SK-N-SH treated with all-trans-retinoic acid at 6 μM for 48 hours (cell line): ENCODE measurements around the gene METTL26.

Experiments used
- ATAC-seq: fragments of 200-7000 bp; cut with Tn5 transposase; 3 replicates; pipeline ENCODE4 v1.9.1; 2020; ENCODE audit warnings: mild to moderate bottlenecking, moderate library complexity
- ARNTL ChIP-seq: fragments of 450-650 bp; formaldehyde crosslinking; IDR thresholded peaks from 2 replicates; pipeline ENCODE4 v1.5.0; 2020; ENCODE audit warnings: low read depth, mild to moderate bottlenecking, moderate library complexity, borderline replicate concordance
- BACH2 ChIP-seq: fragments of 250-450 bp; sonication (Bioruptor Pico); IDR thresholded peaks from 2 replicates; pipeline ENCODE4 v1.9.0; 2021; ENCODE audit warnings: mild to moderate bottlenecking, borderline replicate concordance
- CSDC2 ChIP-seq: fragments of 250-450 bp; sonication (Bioruptor Pico); IDR thresholded peaks from 2 replicates; pipeline ENCODE4 v1.5.0; 2020; ENCODE audit warnings: mild to moderate bottlenecking, moderate library complexity
- CSRNP3 ChIP-seq: fragments of 250-450 bp; sonication (Bioruptor Pico); IDR thresholded peaks from 2 replicates; pipeline ENCODE4 v1.5.1; 2021; ENCODE audit warnings: mild to moderate bottlenecking, moderate library complexity
- ESRRG ChIP-seq: fragments of 250-450 bp; sonication (Bioruptor Pico); IDR thresholded peaks from 2 replicates; pipeline ENCODE4 v1.6.1; 2021; ENCODE audit warnings: mild to moderate bottlenecking
- GLIS3 ChIP-seq: fragments of 250-450 bp; sonication (Bioruptor Pico); IDR thresholded peaks from 2 replicates; pipeline ENCODE4 v1.5.0; 2020; ENCODE audit warnings: mild to moderate bottlenecking, moderate library complexity
- ISL1 ChIP-seq: fragments of 250-450 bp; sonication (Bioruptor Pico); IDR thresholded peaks from 2 replicates; pipeline ENCODE4 v2.1.2; 2022; ENCODE audit warnings: mild to moderate bottlenecking, moderate library complexity
- OSR1 ChIP-seq: fragments of 250-450 bp; sonication (Bioruptor Pico); IDR thresholded peaks from 2 replicates; pipeline ENCODE4 v1.8.0; 2022; ENCODE audit warnings: moderate library complexity, mild to moderate bottlenecking, inconsistent platforms
- PATZ1 ChIP-seq: fragments of 250-450 bp; sonication (Bioruptor Pico); IDR thresholded peaks from 2 replicates; pipeline ENCODE4 v1.8.0; 2020; ENCODE audit warnings: mild to moderate bottlenecking, moderate library complexity, borderline replicate concordance
- PPARA ChIP-seq: fragments of 250-450 bp; sonication (Bioruptor Pico); IDR thresholded peaks from 2 replicates; pipeline ENCODE4 v1.5.0; 2020; ENCODE audit warnings: mild to moderate bottlenecking, borderline replicate concordance
- SNAI2 ChIP-seq: fragments of 250-450 bp; sonication (Bioruptor Pico); IDR thresholded peaks from 2 replicates; pipeline ENCODE4 v1.5.0; 2020; ENCODE audit warnings: mild to moderate bottlenecking, moderate library complexity
- TCF4 ChIP-seq: fragments of 250-450 bp; sonication (Bioruptor Pico); IDR thresholded peaks from 2 replicates; pipeline ENCODE4 v1.8.0; 2021; ENCODE audit warnings: mild to moderate bottlenecking, moderate library complexity, borderline replicate concordance
- TOX ChIP-seq: fragments of 250-450 bp; sonication (Bioruptor Pico); IDR thresholded peaks from 2 replicates; pipeline ENCODE4 v1.8.0; 2021; ENCODE audit warnings: mild to moderate bottlenecking, moderate library complexity, borderline replicate concordance
- TSHZ2 ChIP-seq: fragments of 250-450 bp; sonication (Bioruptor Pico); IDR thresholded peaks from 2 replicates; pipeline ENCODE4 v1.5.0; 2020; ENCODE audit warnings: mild to moderate bottlenecking, moderate library complexity
- ZFP3 ChIP-seq: fragments of 250-450 bp; sonication (Bioruptor Pico); IDR thresholded peaks from 2 replicates; pipeline ENCODE4 v1.5.0; 2020; ENCODE audit warnings: mild to moderate bottlenecking, moderate library complexity
- ZFP30 ChIP-seq: fragments of 450-650 bp; formaldehyde crosslinking; IDR thresholded peaks from 2 replicates; pipeline ENCODE4 v1.5.0; 2022; ENCODE audit warnings: mild to moderate bottlenecking, moderate library complexity
- ZNF565 ChIP-seq: fragments of 450-650 bp; formaldehyde crosslinking; conservative IDR thresholded peaks from 2 replicates; pipeline ENCODE4 v1.5.0; 2020; ENCODE audit warnings: low read depth, mild to moderate bottlenecking, moderate library complexity
- TF ChIP-seq, protein P1 (sequence below): fragments of 250-450 bp; sonication (Bioruptor Pico); IDR thresholded peaks from 2 replicates; pipeline ENCODE4 v1.8.0; 2021; ENCODE audit warnings: low read depth, mild to moderate bottlenecking, moderate library complexity, borderline replicate concordance
- TF ChIP-seq, protein P2 (sequence below): fragments of 250-450 bp; sonication (Bioruptor Pico); IDR thresholded peaks from 2 replicates; pipeline ENCODE4 v1.5.1; 2020; ENCODE audit warnings: low read depth, mild to moderate bottlenecking, moderate library complexity

The METTL26 gene

GRCh38 chr16:649631-650030, 13.5 kb upstream of the METTL26 start (continued):
- TF ChIP-seq, protein P1, sequence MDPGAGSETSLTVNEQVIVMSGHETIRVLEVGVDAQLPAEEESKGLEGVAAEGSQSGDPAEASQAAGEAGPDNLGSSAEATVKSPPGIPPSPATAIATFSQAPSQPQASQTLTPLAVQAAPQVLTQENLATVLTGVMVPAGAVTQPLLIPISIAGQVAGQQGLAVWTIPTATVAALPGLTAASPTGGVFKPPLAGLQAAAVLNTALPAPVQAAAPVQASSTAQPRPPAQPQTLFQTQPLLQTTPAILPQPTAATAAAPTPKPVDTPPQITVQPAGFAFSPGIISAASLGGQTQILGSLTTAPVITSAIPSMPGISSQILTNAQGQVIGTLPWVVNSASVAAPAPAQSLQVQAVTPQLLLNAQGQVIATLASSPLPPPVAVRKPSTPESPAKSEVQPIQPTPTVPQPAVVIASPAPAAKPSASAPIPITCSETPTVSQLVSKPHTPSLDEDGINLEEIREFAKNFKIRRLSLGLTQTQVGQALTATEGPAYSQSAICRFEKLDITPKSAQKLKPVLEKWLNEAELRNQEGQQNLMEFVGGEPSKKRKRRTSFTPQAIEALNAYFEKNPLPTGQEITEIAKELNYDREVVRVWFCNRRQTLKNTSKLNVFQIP = no peak
- TF ChIP-seq, protein P2, sequence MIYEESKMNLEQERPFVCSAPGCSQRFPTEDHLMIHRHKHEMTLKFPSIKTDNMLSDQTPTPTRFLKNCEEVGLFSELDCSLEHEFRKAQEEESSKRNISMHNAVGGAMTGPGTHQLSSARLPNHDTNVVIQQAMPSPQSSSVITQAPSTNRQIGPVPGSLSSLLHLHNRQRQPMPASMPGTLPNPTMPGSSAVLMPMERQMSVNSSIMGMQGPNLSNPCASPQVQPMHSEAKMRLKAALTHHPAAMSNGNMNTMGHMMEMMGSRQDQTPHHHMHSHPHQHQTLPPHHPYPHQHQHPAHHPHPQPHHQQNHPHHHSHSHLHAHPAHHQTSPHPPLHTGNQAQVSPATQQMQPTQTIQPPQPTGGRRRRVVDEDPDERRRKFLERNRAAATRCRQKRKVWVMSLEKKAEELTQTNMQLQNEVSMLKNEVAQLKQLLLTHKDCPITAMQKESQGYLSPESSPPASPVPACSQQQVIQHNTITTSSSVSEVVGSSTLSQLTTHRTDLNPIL (CRISPR knock-in tag) = no peak
- TF ChIP-seq CSDC2 (CRISPR knock-in tag) (no peak), ESRRG (CRISPR knock-in tag) (no peak), ISL1 (CRISPR knock-in tag) (no peak), ZNF565 (CRISPR knock-in tag) (no peak), CSRNP3 (CRISPR knock-in tag) (no peak), TOX (no peak), BACH2 (CRISPR knock-in tag) (no peak)

- no peak for TF ChIP-seq ISL1 (CRISPR knock-in tag)
- TF ChIP-seq TOX = no peak
- TF ChIP-seq, protein P1 = no peak
- no peak for TF ChIP-seq ARNTL (CRISPR knock-in tag)
- 0 out of 2 replicates have a peak, but pooled peaks have one; percentile 61 for TF ChIP-seq ZFP3 (CRISPR knock-in tag)
- TF ChIP-seq TSHZ2 = no peak
- TF ChIP-seq SNAI2 = 0 out of 2 replicates have a peak, but pooled peaks have one; percentile 43
- TF ChIP-seq CSDC2 (CRISPR knock-in tag) = peak; percentile 74; the same call in 1 of the 2 replicates
- TF ChIP-seq OSR1 (CRISPR knock-in tag) = no peak
- no peak for TF ChIP-seq ZFP30 (CRISPR knock-in tag)
- peak; percentile 6; the same call in 1 of the 2 replicates for TF ChIP-seq GLIS3 (CRISPR knock-in tag)
- ATAC-seq = peak; percentile 88
Observed at GRCh38 chr16:648781-649589, 12.9 kb upstream of the METTL26 start, which contains the start of gene WDR90. TSS of gene WDR90 (plus strand) at chr16:649365. CDS start at chr16:649417, 52 bp downstream.

DNA sequence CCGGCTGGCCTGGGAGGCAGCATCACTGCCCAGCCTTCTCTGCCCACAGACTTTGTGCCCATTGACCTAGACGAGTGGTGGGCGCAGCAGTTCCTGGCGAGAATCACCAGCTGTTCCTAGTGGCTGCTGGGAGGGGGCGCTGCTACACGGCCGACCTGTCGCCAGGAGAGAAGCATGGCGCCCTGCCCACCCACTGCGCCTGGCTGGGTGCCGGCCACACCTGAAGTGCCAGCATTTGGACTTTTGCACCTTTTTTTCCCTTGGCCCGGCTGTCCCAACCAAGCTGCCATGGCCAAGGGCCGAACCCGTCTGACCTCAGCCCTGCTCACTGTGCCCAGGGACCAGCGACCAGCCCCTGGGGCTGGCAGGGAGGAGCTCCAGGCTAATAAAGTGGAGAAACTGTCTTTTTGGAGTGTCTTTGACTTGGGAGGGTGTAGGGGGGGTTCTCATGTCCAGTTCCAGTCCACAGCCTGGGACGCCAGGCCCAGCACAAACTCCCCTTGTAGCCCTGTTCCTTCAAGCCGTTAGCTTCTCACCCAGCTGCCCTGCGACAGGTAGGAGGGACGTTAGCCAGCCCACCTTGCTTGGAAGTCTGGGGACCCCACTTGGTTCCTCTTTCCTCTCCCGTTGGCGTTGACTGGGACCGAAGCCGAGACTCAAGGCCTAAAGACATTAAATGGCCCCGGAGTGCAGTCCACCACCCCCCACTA, 12.1 kb upstream of the METTL26 start:
- peak; percentile 41 for ATAC-seq
- no peak for TF ChIP-seq PATZ1 (CRISPR knock-in tag)
- no peak for TF ChIP-seq CSRNP3 (CRISPR knock-in tag)
- TF ChIP-seq PPARA = no peak
- TF ChIP-seq ARNTL (CRISPR knock-in tag) = no peak
- no peak for TF ChIP-seq TCF4
- TF ChIP-seq TOX = no peak
- TF ChIP-seq ESRRG (CRISPR knock-in tag) = no peak
- no peak for TF ChIP-seq OSR1 (CRISPR knock-in tag)
- TF ChIP-seq TSHZ2 = no peak
- no peak for TF ChIP-seq ZNF565 (CRISPR knock-in tag)
